Loucy (cell line): ENCODE data around the gene EVI5.

Experiments used
- H2AFZ ChIP-seq: fragments of 200-600 bp; sonication (generic); 2 replicates; pipeline ENCODE4 v1.6.0; 2016; ENCODE audit warnings: antibody characterized with exemption, mild to moderate bottlenecking, low read length, moderate library complexity
- H3F3A ChIP-seq: fragments of 200-600 bp; 2 replicates; pipeline ENCODE4 v1.6.0; 2016; ENCODE audit warnings: antibody characterized with exemption, low read depth, mild to moderate bottlenecking
- H3K27me3 ChIP-seq: fragments of 200-600 bp; sonication (generic); 2 replicates; pipeline ENCODE4 v1.6.1; 2014; ENCODE audit warnings: low read length, mild to moderate bottlenecking; ENCODE audit not compliant: insufficient read depth, poor library complexity, severe bottlenecking
- H3K36me3 ChIP-seq: fragments of 200-600 bp; sonication (generic); 2 replicates; pipeline ENCODE4 v1.6.1; 2016; ENCODE audit warnings: low read length; ENCODE audit not compliant: insufficient read depth
- H3K4me1 ChIP-seq: fragments of 200-600 bp; sonication (generic); 2 replicates; pipeline ENCODE4 v1.5.1; 2014; ENCODE audit warnings: low read length, mild to moderate bottlenecking; ENCODE audit not compliant: insufficient read depth, poor library complexity, severe bottlenecking
- H3K4me2 ChIP-seq: fragments of 200-600 bp; sonication (generic); 2 replicates; pipeline ENCODE4 v1.6.0; 2014; ENCODE audit warnings: antibody characterized with exemption, low read length, low read depth, mild to moderate bottlenecking; ENCODE audit not compliant: poor library complexity, severe bottlenecking
- H3K4me3 ChIP-seq: fragments of 200-600 bp; sonication (generic); 2 replicates; pipeline ENCODE4 v1.5.1; 2014; ENCODE audit warnings: low read length, mild to moderate bottlenecking, mixed read lengths; ENCODE audit not compliant: poor library complexity, severe bottlenecking
- H3K79me2 ChIP-seq: fragments of 200-600 bp; sonication (generic); 2 replicates; pipeline ENCODE4 v1.6.1; 2014; ENCODE audit warnings: low read length; ENCODE audit not compliant: insufficient read depth
- H3K9ac ChIP-seq: fragments of 200-600 bp; sonication (generic); 2 replicates; pipeline ENCODE4 v1.6.0; 2014; ENCODE audit warnings: mild to moderate bottlenecking, low read depth, low read length, moderate library complexity; ENCODE audit not compliant: poor library complexity, severe bottlenecking
- H3K9me2 ChIP-seq: fragments of 200-600 bp; sonication (generic); replicated peaks from 2 replicates; pipeline ENCODE4 v1.6.1; 2016; ENCODE audit warnings: low read depth, low read length, mixed read lengths
- H3K9me3 ChIP-seq: fragments of 200-600 bp; sonication (generic); 2 replicates; pipeline ENCODE4 v1.6.1; 2014; ENCODE audit warnings: mild to moderate bottlenecking, antibody characterized with exemption, low read length, low read depth; ENCODE audit not compliant: insufficient read depth
- H4K20me1 ChIP-seq: fragments of 200-600 bp; sonication (generic); 2 replicates; pipeline ENCODE4 v1.6.0; 2014; ENCODE audit warnings: antibody characterized with exemption, low read length, mild to moderate bottlenecking; ENCODE audit not compliant: insufficient read depth, poor library complexity, severe bottlenecking
- CTCF ChIP-seq: fragments of 200-600 bp; sonication (generic); conservative IDR thresholded peaks from 2 replicates; pipeline ENCODE4 v1.5.1; 2014; ENCODE audit warnings: mild to moderate bottlenecking, antibody characterized with exemption, low read length
- EZH2phosphoT487 ChIP-seq: fragments of 200-600 bp; IDR thresholded peaks from 2 replicates; pipeline ENCODE4 v1.6.1; 2018; ENCODE audit warnings: antibody characterized with exemption, mild to moderate bottlenecking, moderate library complexity, borderline replicate concordance

Gene EVI5

GRCh38 chr1:92705446-92705845 is 79.5 kb downstream of the EVI5 start:
- TF ChIP-seq EZH2phosphoT487 (no peak), CTCF (no peak)
- no peaks in the 10 kb centered on the region for H3K9me3 ChIP-seq

GRCh38 chr1:92701147-92701546 is 83.8 kb downstream of the EVI5 start:
- TF ChIP-seq EZH2phosphoT487, result no peak
- TF ChIP-seq CTCF, result no peak
- Histone ChIP-seq H3K79me2 (no peaks in the 10 kb centered on the region), H4K20me1 (no peaks in the 10 kb centered on the region), H3K9ac (no peak overlapping the region), H3K9me2 (no peaks in the 10 kb centered on the region), H3K4me1 (no peaks in the 10 kb centered on the region), H3K9me3 (no peaks in the 10 kb centered on the region), H3K36me3 (no peaks in the 10 kb centered on the region), H2AFZ (no peak overlapping the region), H3F3A (no peaks in the 10 kb centered on the region), H3K4me3 (no peak overlapping the region), H3K27me3 (no peaks in the 10 kb centered on the region), H3K4me2 (no peak overlapping the region)

More at GRCh38 chr1:92705446-92705845, 79.5 kb downstream of the EVI5 start:
- no peaks in the 10 kb centered on the region for H3F3A ChIP-seq
- H3K4me3 ChIP-seq, result no peak overlapping the region
- no peaks in the 10 kb centered on the region for H3K36me3 ChIP-seq
- no peaks in the 10 kb centered on the region for H4K20me1 ChIP-seq
- no peak overlapping the region for H3K4me2 ChIP-seq
- H3K27me3 ChIP-seq, result no peaks in the 10 kb centered on the region
- no peaks in the 10 kb centered on the region for H3K79me2 ChIP-seq
- no peaks in the 10 kb centered on the region for H3K9me2 ChIP-seq
- no peaks in the 10 kb centered on the region for H3K4me1 ChIP-seq
- H2AFZ ChIP-seq, result no peak overlapping the region
- no peak overlapping the region for H3K9ac ChIP-seq

- no peak for TF ChIP-seq EZH2phosphoT487
- no peak for TF ChIP-seq CTCF
- Histone ChIP-seq H3K9me2 (no peaks in the 10 kb centered on the region), H2AFZ (no peak overlapping the region), H4K20me1 (no peaks in the 10 kb centered on the region), H3K27me3 (no peaks in the 10 kb centered on the region), H3K4me2 (no peak overlapping the region), H3K9me3 (no peaks in the 10 kb centered on the region), H3K79me2 (no peaks in the 10 kb centered on the region), H3K4me3 (no peak overlapping the region), H3F3A (no peaks in the 10 kb centered on the region), H3K4me1 (no peaks in the 10 kb centered on the region), H3K36me3 (no peaks in the 10 kb centered on the region), H3K9ac (no peak overlapping the region)
Measured at GRCh38 chr1:92698932-92699331, 86.0 kb downstream of the EVI5 start.
